ENCODE results near the gene XRCC3. TPM values are rescaled to one million over a fixed set of nuclear protein-coding genes. Genes with fewer than 3 reads are reported as not detected.

XRCC3 gene
- total RNA-seq, 1 donor from 2014 or later: 5.2 TPM

DNA sequence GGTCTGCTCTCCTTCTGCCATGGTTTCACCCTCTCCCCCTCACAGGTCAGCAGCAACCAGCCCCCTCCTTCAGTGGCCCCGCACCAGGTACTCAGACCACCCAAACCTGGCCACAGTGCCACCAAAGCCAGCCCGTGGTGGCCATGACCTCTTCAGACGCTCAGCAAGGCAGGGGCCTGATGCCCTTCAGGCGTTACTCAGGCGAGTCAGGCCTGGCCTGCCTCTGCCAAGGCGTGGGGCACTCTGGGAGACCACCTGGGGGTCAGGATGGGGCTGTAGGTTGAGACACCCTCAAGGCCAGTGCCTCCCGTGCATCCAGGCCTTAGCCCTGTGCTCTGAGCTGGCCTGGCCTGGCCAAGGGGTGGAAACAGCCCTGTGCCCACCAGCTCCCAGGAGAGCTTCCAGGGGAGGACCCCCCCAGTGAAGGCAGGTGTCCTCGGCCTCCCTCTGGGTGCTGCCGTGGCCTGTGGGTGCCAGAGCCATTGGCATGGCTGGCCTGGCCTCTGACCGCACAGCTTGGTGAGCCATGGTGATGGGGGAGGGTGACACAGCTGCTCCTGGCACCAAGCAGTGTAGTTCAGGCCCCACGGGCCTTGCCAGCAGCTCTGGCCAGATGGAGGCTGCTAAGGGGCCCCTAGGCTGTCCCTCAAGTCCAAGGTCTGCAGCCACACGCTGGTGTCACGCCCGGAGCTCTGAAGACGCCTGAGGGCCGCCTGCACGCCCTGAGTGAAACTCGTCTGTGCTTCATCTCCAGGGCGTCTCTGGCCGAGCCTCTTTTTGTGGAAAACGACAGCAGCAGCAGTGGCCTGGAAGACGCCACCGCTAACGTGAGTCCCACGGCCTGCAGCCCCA, 15.1 kb downstream of the XRCC3 start:
- no peak overlapping the region for H2AFZ ChIP-seq (ENCODE audit: low read depth, low read length)
- DNase-seq (ENCODE audit: low read depth): no peak
- Mint-ChIP-seq H3K27ac (ENCODE audit: unreplicated experiment) (no peak overlapping the region), H3K4me3 (ENCODE audit: unreplicated experiment) (no peak overlapping the region), H3K9me3 (ENCODE audit: unreplicated experiment) (no peaks in the 10 kb centered on the region), H3K4me1 (ENCODE audit: low read depth, unreplicated experiment) (peaks cover 14% of the 10 kb centered on the region), H3K27me3 (ENCODE audit: low read depth, unreplicated experiment) (no peaks in the 10 kb centered on the region), H3K36me3 (ENCODE audit: low read depth, unreplicated experiment) (peaks cover 3% of the 10 kb centered on the region)
- TF ChIP-seq EZH2 (IDR thresholded peaks at IDR 0.05; ENCODE audit: insufficient read depth, low read length): no peak
- TF ChIP-seq, protein P1, sequence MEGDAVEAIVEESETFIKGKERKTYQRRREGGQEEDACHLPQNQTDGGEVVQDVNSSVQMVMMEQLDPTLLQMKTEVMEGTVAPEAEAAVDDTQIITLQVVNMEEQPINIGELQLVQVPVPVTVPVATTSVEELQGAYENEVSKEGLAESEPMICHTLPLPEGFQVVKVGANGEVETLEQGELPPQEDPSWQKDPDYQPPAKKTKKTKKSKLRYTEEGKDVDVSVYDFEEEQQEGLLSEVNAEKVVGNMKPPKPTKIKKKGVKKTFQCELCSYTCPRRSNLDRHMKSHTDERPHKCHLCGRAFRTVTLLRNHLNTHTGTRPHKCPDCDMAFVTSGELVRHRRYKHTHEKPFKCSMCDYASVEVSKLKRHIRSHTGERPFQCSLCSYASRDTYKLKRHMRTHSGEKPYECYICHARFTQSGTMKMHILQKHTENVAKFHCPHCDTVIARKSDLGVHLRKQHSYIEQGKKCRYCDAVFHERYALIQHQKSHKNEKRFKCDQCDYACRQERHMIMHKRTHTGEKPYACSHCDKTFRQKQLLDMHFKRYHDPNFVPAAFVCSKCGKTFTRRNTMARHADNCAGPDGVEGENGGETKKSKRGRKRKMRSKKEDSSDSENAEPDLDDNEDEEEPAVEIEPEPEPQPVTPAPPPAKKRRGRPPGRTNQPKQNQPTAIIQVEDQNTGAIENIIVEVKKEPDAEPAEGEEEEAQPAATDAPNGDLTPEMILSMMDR (IDR thresholded peaks at IDR 0.05; ENCODE audit: insufficient read depth, low read depth, low read length): no peak
- no peak overlapping the region for H3K27ac ChIP-seq (ENCODE audit: low read depth, low read length)
- no peaks in the 10 kb centered on the region for H3K9me3 ChIP-seq (ENCODE audit: insufficient read depth, low read depth, low read length)
- no peak for FAIRE-seq
- no peak overlapping the region for H3K9ac ChIP-seq (ENCODE audit: low read length)
- peaks cover 49% of the 10 kb centered on the region for H3K79me2 ChIP-seq (ENCODE audit: insufficient read depth, low read length)
- H3K4me3 ChIP-seq (ENCODE audit: insufficient read depth, low read depth, low read length): no peak overlapping the region
- no peaks in the 10 kb centered on the region for H3K27me3 ChIP-seq (ENCODE audit: insufficient read depth, low read length)
- H3K4me2 ChIP-seq (ENCODE audit: low read length): no peak overlapping the region
- peaks cover 76% of the 10 kb centered on the region for H4K20me1 ChIP-seq (ENCODE audit: insufficient read depth, low read length)
- peaks cover 9% of the 10 kb centered on the region for H3K36me3 ChIP-seq (ENCODE audit: insufficient read depth, low read length)
- H3K4me1 ChIP-seq (ENCODE audit: insufficient read depth, low read length): peaks cover 23% of the 10 kb centered on the region

DNA sequence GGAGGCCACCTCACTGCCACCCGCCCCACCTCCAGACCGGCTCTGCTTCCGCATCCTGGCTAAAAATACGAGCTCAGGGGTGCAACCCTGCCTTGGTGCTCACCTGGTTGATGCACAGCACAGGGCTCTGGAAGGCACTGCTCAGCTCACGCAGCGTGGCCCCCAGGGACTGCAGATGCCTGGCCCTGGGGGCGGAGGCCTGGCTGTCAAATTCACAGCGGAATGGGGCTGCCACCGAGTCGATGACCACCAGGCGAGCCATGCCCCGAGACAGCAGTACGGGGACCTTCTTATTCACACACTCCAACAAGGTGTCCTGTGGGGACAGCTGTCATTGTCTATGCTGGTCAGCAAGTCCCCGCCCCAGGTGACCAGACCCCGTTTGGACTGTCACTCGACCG, 16.0 kb downstream of the XRCC3 start:
- FAIRE-seq: no peak
- H4K20me1 ChIP-seq (ENCODE audit: insufficient read depth, low read length): peaks cover 75% of the 10 kb centered on the region

DNA sequence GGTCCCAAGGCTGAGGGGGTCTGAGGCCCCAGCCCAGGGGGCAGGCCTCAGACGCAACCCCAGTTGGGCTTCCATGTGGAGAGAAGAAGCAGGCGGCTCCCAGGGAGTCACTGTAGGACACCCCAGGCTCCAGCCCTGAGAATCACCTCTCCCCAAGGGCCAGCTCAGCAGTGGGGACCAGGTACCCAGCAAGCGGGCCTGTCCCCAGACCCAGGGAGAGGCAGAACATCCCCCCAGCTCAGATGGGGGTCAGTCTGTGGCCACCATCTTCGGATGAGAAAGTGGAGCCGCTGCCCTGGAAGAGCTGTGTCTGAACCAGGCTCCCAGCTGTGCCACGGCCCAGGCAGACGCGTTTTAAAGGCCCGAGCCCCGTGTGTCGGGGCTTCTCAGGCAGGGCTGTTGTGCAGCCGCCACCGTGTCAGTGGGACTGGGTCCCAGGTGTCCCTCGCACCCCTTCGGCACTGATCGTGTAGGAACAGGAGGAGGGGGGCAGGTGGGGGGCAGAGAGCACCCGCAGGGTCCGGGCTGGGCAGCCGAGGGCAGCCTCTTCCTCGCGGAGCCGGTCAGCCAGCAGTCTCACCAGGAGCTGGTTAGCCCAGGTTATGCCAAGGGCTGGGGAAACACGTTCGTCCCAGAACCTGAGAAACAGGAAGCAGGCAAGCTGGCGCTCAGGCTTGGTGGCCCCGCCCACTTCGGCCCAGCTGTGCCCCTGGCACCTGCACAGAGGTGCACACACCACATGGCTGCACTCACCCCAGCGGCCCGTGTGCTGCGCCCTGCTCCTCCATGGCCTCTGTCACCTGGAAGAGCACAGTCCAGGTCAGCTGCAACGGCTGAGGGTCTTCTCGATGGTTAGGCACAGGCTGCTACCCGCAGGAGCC, 16.6 kb downstream of the XRCC3 start:
- Mint-ChIP-seq H3K36me3 (ENCODE audit: low read depth, unreplicated experiment) (peaks cover 3% of the 10 kb centered on the region), H3K27me3 (ENCODE audit: low read depth, unreplicated experiment) (no peaks in the 10 kb centered on the region), H3K27ac (ENCODE audit: unreplicated experiment) (no peak overlapping the region), H3K9me3 (ENCODE audit: unreplicated experiment) (no peaks in the 10 kb centered on the region), H3K4me1 (ENCODE audit: low read depth, unreplicated experiment) (peaks cover 14% of the 10 kb centered on the region), H3K4me3 (ENCODE audit: unreplicated experiment) (no peak overlapping the region)
- no peaks in the 10 kb centered on the region for H3K9me3 ChIP-seq (ENCODE audit: insufficient read depth, low read depth, low read length)
- no peak overlapping the region for H3K9ac ChIP-seq (ENCODE audit: low read length)
- H3K79me2 ChIP-seq (ENCODE audit: insufficient read depth, low read length): peaks cover 60% of the 10 kb centered on the region
- H3K4me2 ChIP-seq (ENCODE audit: low read length): no peak overlapping the region
- H3K4me3 ChIP-seq (ENCODE audit: insufficient read depth, low read depth, low read length): no peak overlapping the region
- H4K20me1 ChIP-seq (ENCODE audit: insufficient read depth, low read length): peaks cover 72% of the 10 kb centered on the region
- H3K4me1 ChIP-seq (ENCODE audit: insufficient read depth, low read length): peaks cover 23% of the 10 kb centered on the region
- no peak for TF ChIP-seq EZH2 (IDR thresholded peaks at IDR 0.05; ENCODE audit: insufficient read depth, low read length)
- TF ChIP-seq, protein P1 (IDR thresholded peaks at IDR 0.05; ENCODE audit: insufficient read depth, low read depth, low read length): no peak
- H3K27me3 ChIP-seq (ENCODE audit: insufficient read depth, low read length): no peaks in the 10 kb centered on the region
- no peak for DNase-seq (ENCODE audit: low read depth)
- peaks cover 14% of the 10 kb centered on the region for H3K36me3 ChIP-seq (ENCODE audit: insufficient read depth, low read length)
- H3K27ac ChIP-seq (ENCODE audit: low read depth, low read length): no peak overlapping the region
- no peak for FAIRE-seq
- no peak overlapping the region for H2AFZ ChIP-seq (ENCODE audit: low read depth, low read length)

More for the DNA sequence above, 16.0 kb downstream of the XRCC3 start:
- peaks cover 14% of the 10 kb centered on the region for H3K4me1 Mint-ChIP-seq (ENCODE audit: low read depth, unreplicated experiment)
- H3K27me3 Mint-ChIP-seq (ENCODE audit: low read depth, unreplicated experiment): no peaks in the 10 kb centered on the region
- H3K27me3 ChIP-seq (ENCODE audit: insufficient read depth, low read length): no peaks in the 10 kb centered on the region
- no peaks in the 10 kb centered on the region for H3K9me3 Mint-ChIP-seq (ENCODE audit: unreplicated experiment)
- no peak overlapping the region for H3K27ac ChIP-seq (ENCODE audit: low read depth, low read length)
- peaks cover 11% of the 10 kb centered on the region for H3K36me3 ChIP-seq (ENCODE audit: insufficient read depth, low read length)
- H3K9me3 ChIP-seq (ENCODE audit: insufficient read depth, low read depth, low read length): no peaks in the 10 kb centered on the region
- no peak overlapping the region for H2AFZ ChIP-seq (ENCODE audit: low read depth, low read length)
- peaks cover 54% of the 10 kb centered on the region for H3K79me2 ChIP-seq (ENCODE audit: insufficient read depth, low read length)
- H3K9ac ChIP-seq (ENCODE audit: low read length): no peak overlapping the region
- no peak overlapping the region for H3K4me3 ChIP-seq (ENCODE audit: insufficient read depth, low read depth, low read length)
- no peak overlapping the region for H3K4me2 ChIP-seq (ENCODE audit: low read length)
- H3K4me1 ChIP-seq (ENCODE audit: insufficient read depth, low read length): peaks cover 23% of the 10 kb centered on the region
- peaks cover 3% of the 10 kb centered on the region for H3K36me3 Mint-ChIP-seq (ENCODE audit: low read depth, unreplicated experiment)
- H3K4me3 Mint-ChIP-seq (ENCODE audit: unreplicated experiment): no peak overlapping the region
- DNase-seq (ENCODE audit: low read depth): no peak
- no peak for TF ChIP-seq EZH2 (IDR thresholded peaks at IDR 0.05; ENCODE audit: insufficient read depth, low read length)
- H3K27ac Mint-ChIP-seq (ENCODE audit: unreplicated experiment): no peak overlapping the region
